Astrocyte (in vitro differentiated cells and primary cell): ENCODE data around the gene RITA1.

Source experiments
- CTCF ChIP-seq: IDR thresholded peaks from 2 replicates; pipeline ENCODE4 v1.5.1; 2011; ENCODE audit warnings: low read depth, mild to moderate bottlenecking, inconsistent platforms, low read length, moderate library complexity; ENCODE audit not compliant: insufficient read depth
- EZH2 ChIP-seq: IDR thresholded peaks from 2 replicates; pipeline ENCODE4 v1.6.1; 2012; ENCODE audit warnings: mild to moderate bottlenecking, low read length, inconsistent platforms; ENCODE audit not compliant: insufficient read depth

DNA sequence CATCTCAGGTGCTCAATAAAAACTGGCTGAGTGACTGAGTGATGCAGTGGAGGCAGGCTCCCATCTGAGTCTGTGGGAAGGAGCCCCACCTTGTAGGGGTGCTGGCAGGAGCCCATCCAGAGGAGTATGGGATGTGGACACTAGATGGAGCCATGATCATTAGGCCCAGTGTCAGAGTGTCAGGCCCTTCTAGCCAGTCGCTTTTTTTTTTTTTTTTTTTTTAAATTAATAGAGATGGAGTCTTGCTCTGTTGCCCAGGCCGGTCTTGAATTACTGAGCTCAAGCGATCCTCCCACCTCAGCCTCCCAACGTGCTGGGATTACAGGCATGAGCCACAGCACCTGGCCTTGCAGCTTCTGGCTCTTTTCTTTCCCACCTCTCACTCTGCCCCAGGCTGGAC lies 11.5 kb downstream of the RITA1 start:
- peak; percentile 59 for TF ChIP-seq CTCF
- no peak for TF ChIP-seq EZH2
